Measurements from ENCODE around the gene CPXM1. TPM values are rescaled to one million over a fixed set of nuclear protein-coding genes. Genes with fewer than 3 reads are reported as not detected.

The CPXM1 gene
- total RNA-seq, 1 donor from 2014 or later: 10.2 TPM

GRCh38 chr20:2762578-2763131 lies 37.8 kb downstream of the CPXM1 start:
- Histone ChIP-seq H3K9me3 (no peaks in the 10 kb centered on the region), H3K4me1 (no peaks in the 10 kb centered on the region), H3K27me3 (ENCODE audit: low read depth) (peaks cover 26% of the 10 kb centered on the region), H3K27ac (no peak overlapping the region), H3K4me3 (no peak overlapping the region), H3K36me3 (no peaks in the 10 kb centered on the region)
- DNase-seq (no peak), ATAC-seq (no peak)
- intact Hi-C loops (cut with DNase I): no loop called here
- no peak for TF ChIP-seq CTCF (IDR thresholded peaks at IDR 0.05)

- ATAC-seq: no peak
- no peak overlapping the region for H3K4me3 ChIP-seq
- no peaks in the 10 kb centered on the region for H3K36me3 ChIP-seq
- no peaks in the 10 kb centered on the region for H3K9me3 ChIP-seq
- H3K27me3 ChIP-seq (ENCODE audit: low read depth): peaks cover 19% of the 10 kb centered on the region
- no peak for DNase-seq
- intact Hi-C loops (cut with DNase I): no loop called here
- no peak for TF ChIP-seq CTCF (IDR thresholded peaks at IDR 0.05)
- H3K4me1 ChIP-seq: no peaks in the 10 kb centered on the region
- H3K27ac ChIP-seq: no peak overlapping the region
These were observed 38.5 kb downstream of the CPXM1 start for GRCh38 chr20:2761885-2762284.

- peaks cover 21% of the 10 kb centered on the region for H3K27me3 ChIP-seq (ENCODE audit: low read depth)
- intact Hi-C loops (cut with DNase I): no loop called here
These were observed 39.5 kb downstream of the CPXM1 start for GRCh38 chr20:2760952-2761305.

GRCh38 chr20:2760297-2760951 lies 40.0 kb downstream of the CPXM1 start:
- ATAC-seq: no peak
- H3K4me1 ChIP-seq: no peaks in the 10 kb centered on the region
- no peaks in the 10 kb centered on the region for H3K9me3 ChIP-seq
- no peak for DNase-seq
- intact Hi-C loops (cut with DNase I): no loop called here
- no peak overlapping the region for H3K27ac ChIP-seq
- H3K4me3 ChIP-seq: no peak overlapping the region
- H3K27me3 ChIP-seq (ENCODE audit: low read depth): peaks cover 22% of the 10 kb centered on the region
- H3K36me3 ChIP-seq: no peaks in the 10 kb centered on the region
- no peak for TF ChIP-seq CTCF (IDR thresholded peaks at IDR 0.05)

More at GRCh38 chr20:2760952-2761305, 39.5 kb downstream of the CPXM1 start:
- TF ChIP-seq CTCF (IDR thresholded peaks at IDR 0.05): no peak
- no peaks in the 10 kb centered on the region for H3K4me1 ChIP-seq
- no peaks in the 10 kb centered on the region for H3K9me3 ChIP-seq
- no peak overlapping the region for H3K27ac ChIP-seq
- no peaks in the 10 kb centered on the region for H3K36me3 ChIP-seq
- ATAC-seq (no peak), DNase-seq (peak; percentile 24)
- H3K4me3 ChIP-seq: no peak overlapping the region

GRCh38 chr20:2759603-2760296 lies 40.7 kb downstream of the CPXM1 start:
- intact Hi-C loops (cut with DNase I): no loop called here
- DNase-seq (no peak), ATAC-seq (no peak)
- Histone ChIP-seq H3K27ac (no peak overlapping the region), H3K4me3 (no peak overlapping the region), H3K27me3 (ENCODE audit: low read depth) (peaks cover 22% of the 10 kb centered on the region), H3K4me1 (no peaks in the 10 kb centered on the region), H3K36me3 (no peaks in the 10 kb centered on the region), H3K9me3 (no peaks in the 10 kb centered on the region)
- TF ChIP-seq CTCF (IDR thresholded peaks at IDR 0.05): no peak

Data from lower lobe of right lung (tissue), 2 donors.